NT2/D1 (cell line): Measurements from ENCODE around the gene DNAJC6.

Experiments
- DNase-seq: peaks from one replicate; pipeline ENCODE4 v3.0.0-alpha.2; 2011; ENCODE audit warnings: low read depth, low spot score
- H3K27me3 ChIP-seq: 2 replicates; pipeline ENCODE4 v1.6.0; 2011; ENCODE audit warnings: mild to moderate bottlenecking; ENCODE audit not compliant: insufficient read length, insufficient read depth
- H3K36me3 ChIP-seq: 2 replicates; pipeline ENCODE4 v1.6.1; 2011; ENCODE audit warnings: mild to moderate bottlenecking, low read length, mixed read lengths; ENCODE audit not compliant: insufficient read depth, insufficient read length
- H3K4me1 ChIP-seq: 2 replicates; pipeline ENCODE4 v1.5.1; 2011; ENCODE audit not compliant: insufficient read depth, insufficient read length
- H3K4me3 ChIP-seq: 2 replicates; pipeline ENCODE4 v1.5.1; 2011; ENCODE audit warnings: low read depth; ENCODE audit not compliant: insufficient read length
- H3K9ac ChIP-seq: 2 replicates; pipeline ENCODE4 v1.6.0; 2011; ENCODE audit warnings: low read depth; ENCODE audit not compliant: insufficient read length
- H3K9me3 ChIP-seq: 2 replicates; pipeline ENCODE4 v1.5.1; 2011; ENCODE audit warnings: mild to moderate bottlenecking, low read length; ENCODE audit not compliant: insufficient read depth
- SUZ12 ChIP-seq: IDR thresholded peaks from 2 replicates; pipeline ENCODE4 v1.6.1; 2011; ENCODE audit not compliant: insufficient read length, insufficient read depth; ENCODE audit errors: extremely low read depth
- YY1 ChIP-seq: IDR thresholded peaks from 2 replicates; pipeline ENCODE4 v1.6.1; 2011; ENCODE audit not compliant: insufficient read length, insufficient read depth
- ZNF274 ChIP-seq: IDR thresholded peaks from 2 replicates; pipeline ENCODE4 v1.6.1; 2011; ENCODE audit warnings: mild to moderate bottlenecking, low read depth, low read length

DNAJC6 gene

GRCh38 chr1:65359888-65360287 is 50.5 kb downstream of the DNAJC6 start:
- DNase-seq = no peak
- TF ChIP-seq SUZ12 = no peak
- TF ChIP-seq YY1 = no peak
- TF ChIP-seq ZNF274 = no peak
- no peaks in the 10 kb centered on the region for H3K27me3 ChIP-seq
- H3K36me3 ChIP-seq = no peaks in the 10 kb centered on the region
- no peak overlapping the region for H3K9ac ChIP-seq
- H3K9me3 ChIP-seq = no peaks in the 10 kb centered on the region
- no peaks in the 10 kb centered on the region for H3K4me1 ChIP-seq
- no peak overlapping the region for H3K4me3 ChIP-seq

GRCh38 chr1:65360648-65361047 is 51.3 kb downstream of the DNAJC6 start:
- TF ChIP-seq SUZ12 (no peak), YY1 (no peak), ZNF274 (no peak)
- H3K4me1 ChIP-seq = no peaks in the 10 kb centered on the region
- H3K36me3 ChIP-seq = no peaks in the 10 kb centered on the region
- H3K9me3 ChIP-seq = no peaks in the 10 kb centered on the region
- H3K4me3 ChIP-seq = no peak overlapping the region
- H3K9ac ChIP-seq = no peak overlapping the region
- H3K27me3 ChIP-seq = no peaks in the 10 kb centered on the region
- no peak for DNase-seq

GRCh38 chr1:65362545-65362944 is 53.2 kb downstream of the DNAJC6 start:
- Histone ChIP-seq H3K9ac (no peak overlapping the region), H3K4me1 (no peaks in the 10 kb centered on the region), H3K27me3 (no peaks in the 10 kb centered on the region), H3K4me3 (no peak overlapping the region), H3K9me3 (no peaks in the 10 kb centered on the region), H3K36me3 (no peaks in the 10 kb centered on the region)
- TF ChIP-seq YY1 (no peak), SUZ12 (no peak), ZNF274 (no peak)
- no peak for DNase-seq

GRCh38 chr1:65363484-65363883 is 54.1 kb downstream of the DNAJC6 start:
- no peaks in the 10 kb centered on the region for H3K9me3 ChIP-seq
- no peak for TF ChIP-seq YY1
- TF ChIP-seq ZNF274 = no peak
- TF ChIP-seq SUZ12 = no peak
- H3K36me3 ChIP-seq = no peaks in the 10 kb centered on the region
- DNase-seq = no peak
- no peaks in the 10 kb centered on the region for H3K4me1 ChIP-seq
- H3K9ac ChIP-seq = no peak overlapping the region
- H3K27me3 ChIP-seq = no peaks in the 10 kb centered on the region
- H3K4me3 ChIP-seq = no peak overlapping the region

- H3K9ac ChIP-seq = no peak overlapping the region
- no peaks in the 10 kb centered on the region for H3K27me3 ChIP-seq
- H3K9me3 ChIP-seq = no peaks in the 10 kb centered on the region
- TF ChIP-seq YY1 = no peak
- TF ChIP-seq SUZ12 = no peak
- TF ChIP-seq ZNF274 = no peak
- no peaks in the 10 kb centered on the region for H3K4me1 ChIP-seq
- H3K4me3 ChIP-seq = no peak overlapping the region
- DNase-seq = no peak
- no peaks in the 10 kb centered on the region for H3K36me3 ChIP-seq
Observed at GRCh38 chr1:65368403-65368802, 59.1 kb downstream of the DNAJC6 start.

- TF ChIP-seq ZNF274 (no peak), SUZ12 (no peak), YY1 (no peak)
- no peaks in the 10 kb centered on the region for H3K27me3 ChIP-seq
- DNase-seq = no peak
- no peaks in the 10 kb centered on the region for H3K9me3 ChIP-seq
- no peaks in the 10 kb centered on the region for H3K36me3 ChIP-seq
- H3K4me3 ChIP-seq = no peak overlapping the region
- H3K9ac ChIP-seq = no peak overlapping the region
- H3K4me1 ChIP-seq = no peaks in the 10 kb centered on the region
Observed at GRCh38 chr1:65371544-65371943, 62.2 kb downstream of the DNAJC6 start.

- no peak overlapping the region for H3K9ac ChIP-seq
- no peak overlapping the region for H3K4me3 ChIP-seq
- no peaks in the 10 kb centered on the region for H3K9me3 ChIP-seq
- TF ChIP-seq ZNF274 = no peak
- no peak for TF ChIP-seq SUZ12
- TF ChIP-seq YY1 = no peak
- DNase-seq = no peak
- H3K27me3 ChIP-seq = no peaks in the 10 kb centered on the region
- no peaks in the 10 kb centered on the region for H3K36me3 ChIP-seq
- H3K4me1 ChIP-seq = no peaks in the 10 kb centered on the region
Observed at GRCh38 chr1:65372557-65372956, 63.2 kb downstream of the DNAJC6 start.

- H3K36me3 ChIP-seq = no peaks in the 10 kb centered on the region
- TF ChIP-seq SUZ12 (no peak), YY1 (no peak), ZNF274 (no peak)
- no peak overlapping the region for H3K9ac ChIP-seq
- H3K27me3 ChIP-seq = no peaks in the 10 kb centered on the region
- no peak overlapping the region for H3K4me3 ChIP-seq
- no peaks in the 10 kb centered on the region for H3K9me3 ChIP-seq
- no peak for DNase-seq
- no peaks in the 10 kb centered on the region for H3K4me1 ChIP-seq
Observed at GRCh38 chr1:65377496-65378246, 68.3 kb downstream of the DNAJC6 start.
